ENCODE data around the gene CHST13. TPM values are rescaled to one million over a fixed set of nuclear protein-coding genes. Genes with fewer than 3 reads are reported as not detected.

The CHST13 gene
- not detected in 3 replicates for total RNA-seq
- long read RNA-seq: 0 reads

GRCh38 chr3:126523745-126524428 is at the start of gene CHST13:
TSS of gene CHST13 (plus strand) at chr3:126524155. CDS start at chr3:126524333, 178 bp downstream.
- no peaks in the 10 kb centered on the region for H3K9me3 Mint-ChIP-seq (ENCODE audit: low read depth)
- no peaks in the 10 kb centered on the region for H3K36me3 Mint-ChIP-seq (ENCODE audit: low read depth)
- no peak within 1 kb of the TSS for H3K27ac Mint-ChIP-seq (ENCODE audit: unreplicated experiment)
- peak; percentile 35 for TF ChIP-seq CTCF (IDR thresholded peaks at IDR 0.05)
- DNase-seq (ENCODE audit: low spot score): peak; percentile 85
- peaks cover 3% of the 10 kb centered on the region for H3K4me1 Mint-ChIP-seq (ENCODE audit: low read depth)
- H3K27me3 Mint-ChIP-seq (ENCODE audit: low read depth): peaks cover 19% of the 10 kb centered on the region
- peak within 1 kb of the TSS; percentile 62 for H3K4me3 Mint-ChIP-seq (ENCODE audit: unreplicated experiment)

GRCh38 chr3:126474498-126475412 is 49.2 kb upstream of the CHST13 start:
- peak; percentile 90 for DNase-seq (ENCODE audit: low spot score)
- Mint-ChIP-seq H3K27me3 (ENCODE audit: low read depth) (no peaks in the 10 kb centered on the region), H3K36me3 (ENCODE audit: low read depth) (peaks cover 11% of the 10 kb centered on the region), H3K27ac (ENCODE audit: unreplicated experiment) (peak overlapping the region; percentile 63), H3K4me3 (ENCODE audit: unreplicated experiment) (peak overlapping the region; percentile 85), H3K4me1 (ENCODE audit: low read depth) (peaks cover 40% of the 10 kb centered on the region), H3K9me3 (ENCODE audit: low read depth) (no peaks in the 10 kb centered on the region)
- TF ChIP-seq CTCF (IDR thresholded peaks at IDR 0.05): no peak

- Mint-ChIP-seq H3K27me3 (ENCODE audit: low read depth) (no peaks in the 10 kb centered on the region), H3K4me3 (ENCODE audit: unreplicated experiment) (peak within 1 kb of the TSS; percentile 85), H3K9me3 (ENCODE audit: low read depth) (no peaks in the 10 kb centered on the region), H3K27ac (ENCODE audit: unreplicated experiment) (peak within 1 kb of the TSS; percentile 80), H3K36me3 (ENCODE audit: low read depth) (peaks cover 7% of the 10 kb centered on the region), H3K4me1 (ENCODE audit: low read depth) (peaks cover 40% of the 10 kb centered on the region)
- peak; percentile 96 for DNase-seq (ENCODE audit: low spot score)
- peak; percentile 69 for TF ChIP-seq CTCF (IDR thresholded peaks at IDR 0.05)
Observed at GRCh38 chr3:126475413-126476114, 48.4 kb upstream of the CHST13 start, which contains the start of gene ZXDC. TSS of gene ZXDC (minus strand) at chr3:126475891. CDS start at chr3:126475865, 26 bp downstream.

- Mint-ChIP-seq H3K4me1 (ENCODE audit: low read depth) (peaks cover 40% of the 10 kb centered on the region), H3K27me3 (ENCODE audit: low read depth) (no peaks in the 10 kb centered on the region), H3K27ac (ENCODE audit: unreplicated experiment) (peak overlapping the region; percentile 80), H3K4me3 (ENCODE audit: unreplicated experiment) (peak overlapping the region; percentile 75), H3K36me3 (ENCODE audit: low read depth) (peaks cover 3% of the 10 kb centered on the region), H3K9me3 (ENCODE audit: low read depth) (no peaks in the 10 kb centered on the region)
- TF ChIP-seq CTCF (IDR thresholded peaks at IDR 0.05): no peak
- DNase-seq (ENCODE audit: low spot score): peak; percentile 93
Observed at GRCh38 chr3:126476166-126477060, 47.5 kb upstream of the CHST13 start.

All from chondrocyte (in vitro differentiated cells).